GM23338 (cell line): ENCODE data around the gene IFITM1. TPM values are rescaled to one million over a fixed set of nuclear protein-coding genes. Genes with fewer than 3 reads are reported as not detected.
"Not testable (repeated sequence)": the region's sequence is repeated elsewhere in the genome, so short reads cannot be mapped to it uniquely, and the experiment has no call there.

Experiments
- ATAC-seq: fragments of 200-7000 bp; cut with Tn5 transposase; 3 replicates; pipeline ENCODE4 v1.9.1; 2020
- DNase-seq: peaks from one replicate; pipeline ENCODE4 v3.0.0-alpha.2; 2015; ENCODE audit warnings: low spot score
- H2AFZ ChIP-seq: fragments of 200-600 bp; sonication (generic); 2 replicates; pipeline ENCODE4 v1.8.0; 2016; ENCODE audit warnings: antibody characterized with exemption, mild to moderate bottlenecking, moderate library complexity
- H3F3A ChIP-seq: fragments of 200-600 bp; sonication (generic); replicated peaks from 2 replicates; pipeline ENCODE4 v1.8.0; 2017; ENCODE audit warnings: antibody characterized with exemption, mixed run types, low read depth
- H3K27ac ChIP-seq: fragments of 200-600 bp; sonication (generic); 2 replicates; pipeline ENCODE4 v1.6.1; 2016; ENCODE audit warnings: low read depth
- H3K27me3 ChIP-seq: fragments of 200-600 bp; sonication (generic); 2 replicates; pipeline ENCODE4 v1.8.0; 2016; ENCODE audit warnings: mild to moderate bottlenecking, mixed run types, moderate library complexity; ENCODE audit not compliant: insufficient read depth
- H3K36me3 ChIP-seq: fragments of 200-600 bp; sonication (generic); 2 replicates; pipeline ENCODE4 v1.8.0; 2016; ENCODE audit warnings: mild to moderate bottlenecking; ENCODE audit not compliant: insufficient read depth
- H3K4me1 ChIP-seq: fragments of 200-600 bp; sonication (generic); 2 replicates; pipeline ENCODE4 v1.8.0; 2016; ENCODE audit warnings: mild to moderate bottlenecking, moderate library complexity; ENCODE audit not compliant: insufficient read depth
- H3K4me2 ChIP-seq: fragments of 200-600 bp; sonication (generic); 2 replicates; pipeline ENCODE4 v1.7.1; 2017; ENCODE audit warnings: mixed run types
- H3K4me3 ChIP-seq: fragments of 200-600 bp; sonication (generic); 2 replicates; pipeline ENCODE4 v1.6.1; 2016; ENCODE audit warnings: mixed run types
- H3K79me2 ChIP-seq: fragments of 200-600 bp; sonication (generic); replicated peaks from 2 replicates; pipeline ENCODE4 v1.8.0; 2017; ENCODE audit warnings: mild to moderate bottlenecking; ENCODE audit not compliant: insufficient read depth
- H3K9me2 ChIP-seq: fragments of 200-600 bp; sonication (generic); 2 replicates; pipeline ENCODE4 v1.8.0; 2017; ENCODE audit not compliant: insufficient read depth
- H4K20me1 ChIP-seq: fragments of 200-600 bp; sonication (generic); replicated peaks from 2 replicates; pipeline ENCODE4 v1.8.0; 2017; ENCODE audit warnings: mild to moderate bottlenecking; ENCODE audit not compliant: insufficient read depth
- H3K27ac Mint-ChIP-seq: 2 replicates; pipeline ENCODE4 v1.8.0; 2020; ENCODE audit warnings: inconsistent platforms, mild to moderate bottlenecking, moderate library complexity, mixed read lengths
- H3K27me3 Mint-ChIP-seq: 3 replicates; pipeline ENCODE4 v1.8.0; 2022; ENCODE audit warnings: low read depth, mild to moderate bottlenecking, moderate library complexity, mixed read lengths, inconsistent platforms; ENCODE audit not compliant: insufficient read depth, poor library complexity
- H3K36me3 Mint-ChIP-seq: 3 replicates; pipeline ENCODE4 v1.8.0; 2021; ENCODE audit warnings: low read depth, mild to moderate bottlenecking, inconsistent platforms, moderate library complexity, mixed read lengths
- H3K4me1 Mint-ChIP-seq: 3 replicates; pipeline ENCODE4 v1.8.0; 2020; ENCODE audit warnings: mild to moderate bottlenecking, inconsistent platforms, mixed read lengths
- H3K4me3 Mint-ChIP-seq: 3 replicates; pipeline ENCODE4 v1.8.0; 2021; ENCODE audit warnings: moderate library complexity, mild to moderate bottlenecking, inconsistent platforms, mixed read lengths
- H3K9me3 Mint-ChIP-seq: 3 replicates; pipeline ENCODE4 v1.8.0; 2020; ENCODE audit warnings: moderate library complexity, mild to moderate bottlenecking, inconsistent platforms, mixed read lengths
- POLR2AphosphoS5 ChIP-seq: IDR thresholded peaks from 2 replicates; pipeline ENCODE4 v1.6.1; 2016; ENCODE audit warnings: antibody characterized with exemption, low read depth
- polyA plus RNA-seq: library from polyadenylated mRNA; unstranded; fragments of >200 nt; fragmentation: Nextera tagmentation; extraction: Ambion mirVana; gene quantifications from 2 replicates; pipeline ENCODE4 v1.2.1, GENCODE V29; 2016
- total RNA-seq: library from RNA; depleted of rRNA; stranded (reverse); fragments of >200 nt; shearing (Covaris generic); gene quantifications from 2 replicates; pipeline ENCODE4 v1.2.3, GENCODE V29; 2014

The IFITM1 gene
- total and polyA plus RNA-seq, 2 experiments from 2014 or later: 396 to 1,194 TPM

- H4K20me1 ChIP-seq, H3K36me3 Mint-ChIP-seq, H3K9me2 ChIP-seq, H3K27me3 ChIP-seq, H2AFZ ChIP-seq, H3K36me3 ChIP-seq, H3K9me3 Mint-ChIP-seq: not testable (repeated sequence)
- Histone ChIP-seq H3K27ac (peak within 1 kb of the TSS; percentile 90), H3F3A (peaks cover 30% of the 10 kb centered on the region), H3K79me2 (peaks cover 12% of the 10 kb centered on the region), H3K4me1 (peaks cover 64% of the 10 kb centered on the region), H3K4me2 (peak within 1 kb of the TSS; percentile 84), H3K4me3 (peak within 1 kb of the TSS; percentile 68)
- Mint-ChIP-seq H3K4me1 (peaks cover 62% of the 10 kb centered on the region), H3K4me3 (peak within 1 kb of the TSS; percentile 86), H3K27ac (peak within 1 kb of the TSS; percentile 93), H3K27me3 (peaks cover 39% of the 10 kb centered on the region)
- DNase-seq: peak; percentile 93
- TF ChIP-seq POLR2AphosphoS5: peak; percentile 48; the same call in 1 of the 2 replicates
- peak; percentile 41 for ATAC-seq
Observed at GRCh38 chr11:307766-308708, 5.8 kb upstream of the IFITM1 start, which contains the start of gene IFITM2. Gene IFITM2 (plus strand): TSS chr11:307816. CDS start chr11:308193, 377 bp downstream.

- H3K4me3 ChIP-seq: peak overlapping the region; percentile 68
- H3K4me2 ChIP-seq: peak overlapping the region; percentile 84
- peaks cover 14% of the 10 kb centered on the region for H3K79me2 ChIP-seq
- Mint-ChIP-seq H3K27ac (peak overlapping the region; percentile 93), H3K4me3 (peak overlapping the region; percentile 86), H3K27me3 (peaks cover 30% of the 10 kb centered on the region), H3K4me1 (peaks cover 64% of the 10 kb centered on the region)
- H3K36me3 Mint-ChIP-seq, H3K36me3 ChIP-seq, H3K27me3 ChIP-seq, H3K9me2 ChIP-seq, ATAC-seq, H2AFZ ChIP-seq, DNase-seq, H3K27ac ChIP-seq, H4K20me1 ChIP-seq, H3K9me3 Mint-ChIP-seq: not testable (repeated sequence)
- peaks cover 60% of the 10 kb centered on the region for H3K4me1 ChIP-seq
- peaks cover 33% of the 10 kb centered on the region for H3F3A ChIP-seq
Observed at GRCh38 chr11:308740-309665, 4.8 kb upstream of the IFITM1 start.

GRCh38 chr11:309979-310572 lies 3.8 kb upstream of the IFITM1 start:
- not testable (repeated sequence) for H3K9me3 Mint-ChIP-seq, H3K9me2 ChIP-seq, H3K36me3 Mint-ChIP-seq, H3K36me3 ChIP-seq, H3K27me3 ChIP-seq, H3K27ac Mint-ChIP-seq, H4K20me1 ChIP-seq, H2AFZ ChIP-seq, DNase-seq, H3K27ac ChIP-seq
- peak overlapping the region; percentile 86 for H3K4me3 Mint-ChIP-seq
- peaks cover 59% of the 10 kb centered on the region for H3K4me1 ChIP-seq
- H3K4me3 ChIP-seq: peak overlapping the region; percentile 68
- peaks cover 21% of the 10 kb centered on the region for H3K27me3 Mint-ChIP-seq
- H3K4me1 Mint-ChIP-seq: peaks cover 72% of the 10 kb centered on the region
- H3K79me2 ChIP-seq: peaks cover 25% of the 10 kb centered on the region
- H3F3A ChIP-seq: peaks cover 30% of the 10 kb centered on the region
- peak; percentile 0; the same call in 2 of the 3 replicates for ATAC-seq
- peak overlapping the region; percentile 84 for H3K4me2 ChIP-seq

- not testable (repeated sequence) for DNase-seq, H3K9me2 ChIP-seq, H3K27ac ChIP-seq, H3K27ac Mint-ChIP-seq, H3K36me3 Mint-ChIP-seq, H3K36me3 ChIP-seq, H2AFZ ChIP-seq, H4K20me1 ChIP-seq, H3K9me3 Mint-ChIP-seq, H3K27me3 ChIP-seq
- Histone ChIP-seq H3K4me1 (peaks cover 57% of the 10 kb centered on the region), H3K79me2 (peaks cover 31% of the 10 kb centered on the region), H3K4me2 (peak overlapping the region; percentile 84), H3F3A (peaks cover 29% of the 10 kb centered on the region), H3K4me3 (peak overlapping the region; percentile 70; the same call in 1 of the 2 replicates)
- peak; percentile 20 for ATAC-seq
- Mint-ChIP-seq H3K4me3 (peak overlapping the region; percentile 59), H3K4me1 (peaks cover 66% of the 10 kb centered on the region), H3K27me3 (peaks cover 21% of the 10 kb centered on the region)
Observed at GRCh38 chr11:311013-311748, 2.7 kb upstream of the IFITM1 start.
